IMR-90 (cell line): ENCODE measurements around the gene TTLL12. TPM values are rescaled to one million over a fixed set of nuclear protein-coding genes. Genes with fewer than 3 reads are reported as not detected.

Experiments
- ATAC-seq: fragments of 200-7000 bp; cut with Tn5 transposase; 2 replicates; pipeline ENCODE4 v1.9.1; 2020; ENCODE audit warnings: low read depth, mild to moderate bottlenecking, moderate library complexity
- BruUV-seq: library from RNA; stranded (reverse); fragments of 400-500 nt; replicated peaks from 2 replicates; lab custom pipeline; 2021; lab: Mats Ljungman, UMichigan
- CTCF ChIA-PET: fragments of 300-600 bp; formaldehyde crosslinking; extraction: SDS; loops from one replicate; lab custom pipeline; 2021; ENCODE audit warnings: antibody characterized with exemption; lab: Yijun Ruan, JAX
- POLR2A ChIA-PET: fragments of 300-600 bp; sonication (Branson Sonifier 250); formaldehyde crosslinking; loops from one replicate; lab custom pipeline; 2022; ENCODE audit warnings: antibody characterized with exemption; ENCODE audit not compliant: unreplicated experiment; lab: Charles Lee
- DNase-seq: peaks from one replicate; pipeline ENCODE4 v3.0.0; 2013
- H2AFZ ChIP-seq: replicated peaks from 2 replicates; pipeline ENCODE3; 2013; ENCODE audit warnings: low read length, mild to moderate bottlenecking; ENCODE audit not compliant: poor library complexity
- H2AK5ac ChIP-seq: 2 replicates; pipeline ENCODE4 v1.6.1; 2013; ENCODE audit warnings: low read depth, low read length, inconsistent platforms
- H2AK9ac ChIP-seq: replicated peaks from 2 replicates; pipeline ENCODE3; 2013; ENCODE audit warnings: mild to moderate bottlenecking, low read depth, low read length, moderate library complexity; ENCODE audit not compliant: poor library complexity
- H2BK120ac ChIP-seq: 2 replicates; pipeline ENCODE4 v1.6.1; 2013; ENCODE audit warnings: low read depth, low read length, inconsistent platforms
- H2BK15ac ChIP-seq: 3 replicates; pipeline ENCODE4 v1.6.1; 2013; ENCODE audit warnings: low read depth, low read length, inconsistent platforms
- H2BK20ac ChIP-seq: 2 replicates; pipeline ENCODE4 v1.6.1; 2013; ENCODE audit warnings: low read depth, mild to moderate bottlenecking, inconsistent platforms, low read length, moderate library complexity
- H2BK5ac ChIP-seq: 2 replicates; pipeline ENCODE4 v1.6.1; 2013; ENCODE audit warnings: mild to moderate bottlenecking, low read depth, low read length, inconsistent platforms; ENCODE audit not compliant: poor library complexity, severe bottlenecking
- H3K14ac ChIP-seq: replicated peaks from 2 replicates; pipeline ENCODE4 v1.6.1; 2013; ENCODE audit warnings: low read depth, low read length, inconsistent platforms
- H3K18ac ChIP-seq: 2 replicates; pipeline ENCODE4 v1.6.1; 2013; ENCODE audit warnings: low read depth, low read length, control low read depth
- H3K23ac ChIP-seq: 2 replicates; pipeline ENCODE4 v1.6.1; 2013; ENCODE audit warnings: low read depth, low read length, inconsistent platforms
- H3K27ac ChIP-seq: 2 replicates; pipeline ENCODE4 v1.5.1; 2013; ENCODE audit warnings: mild to moderate bottlenecking, control low read depth, low read length; ENCODE audit not compliant: insufficient read depth
- H3K27me3 ChIP-seq: 2 replicates; pipeline ENCODE4 v1.6.1; 2013; ENCODE audit warnings: low read length; ENCODE audit not compliant: control insufficient read depth, insufficient read depth
- H3K36me3 ChIP-seq: 2 replicates; pipeline ENCODE4 v1.6.1; 2013; ENCODE audit warnings: low read length, mixed read lengths; ENCODE audit not compliant: control insufficient read depth, insufficient read depth
- H3K4ac ChIP-seq: 2 replicates; pipeline ENCODE4 v1.6.1; 2013; ENCODE audit warnings: low read depth, low read length, inconsistent platforms
- H3K4me1 ChIP-seq: 2 replicates; pipeline ENCODE4 v1.6.1; 2013; ENCODE audit warnings: low read length, mixed read lengths; ENCODE audit not compliant: control insufficient read depth, insufficient read depth
- H3K4me2 ChIP-seq: 2 replicates; pipeline ENCODE4 v1.6.1; 2013; ENCODE audit warnings: low read depth, mild to moderate bottlenecking, control low read depth, low read length, moderate library complexity
- H3K4me3 ChIP-seq: 2 replicates; pipeline ENCODE4 v1.5.1; 2013; ENCODE audit warnings: low read depth, mild to moderate bottlenecking, control low read depth, low read length, moderate library complexity; ENCODE audit not compliant: insufficient read depth
- H3K56ac ChIP-seq: 2 replicates; pipeline ENCODE4 v1.6.1; 2013; ENCODE audit warnings: low read length, inconsistent platforms; ENCODE audit not compliant: insufficient read depth; ENCODE audit errors: extremely low read depth
- H3K79me1 ChIP-seq, 2 experiments: 2 replicates each; pipeline ENCODE4 v1.6.1; 2013; ENCODE audit warnings: low read length in 2 of 2, inconsistent platforms in 1 of 2, low read depth in 1 of 2
- H3K9ac ChIP-seq: 2 replicates; pipeline ENCODE4 v1.6.1; 2013; ENCODE audit warnings: low read depth, low read length, control low read depth
- H3K9me1 ChIP-seq: 2 replicates; pipeline ENCODE4 v1.6.1; 2013; ENCODE audit warnings: low read length, inconsistent platforms; ENCODE audit not compliant: insufficient read depth
- H3K9me3 ChIP-seq: 2 replicates; pipeline ENCODE4 v1.6.1; 2013; ENCODE audit warnings: low read length; ENCODE audit not compliant: control insufficient read depth, insufficient read depth
- H4K20me1 ChIP-seq: 2 replicates; pipeline ENCODE4 v1.6.1; 2013; ENCODE audit warnings: low read length, inconsistent platforms; ENCODE audit not compliant: insufficient read depth
- H4K5ac ChIP-seq: 2 replicates; pipeline ENCODE4 v1.6.1; 2013; ENCODE audit warnings: mild to moderate bottlenecking, low read depth, low read length, control low read depth
- H4K8ac ChIP-seq, 2 experiments: 2 replicates each; pipeline ENCODE4 v1.6.1; 2013; ENCODE audit warnings: low read depth in 2 of 2, low read length in 2 of 2, control low read depth in 1 of 2, inconsistent platforms in 1 of 2
- H4K91ac ChIP-seq: 2 replicates; pipeline ENCODE4 v1.6.1; 2013; ENCODE audit warnings: low read depth, low read length, inconsistent platforms; ENCODE audit not compliant: insufficient read depth
- BHLHE40 ChIP-seq: fragments of 150-350 bp; IDR thresholded peaks from 2 replicates; pipeline ENCODE4 v1.6.1; 2016; ENCODE audit warnings: mild to moderate bottlenecking, low read depth, low read length
- CEBPB ChIP-seq: IDR thresholded peaks from 2 replicates; pipeline ENCODE4 v1.6.1; 2012; ENCODE audit warnings: low read depth, low read length, improper control_type of control experiment
- CHD1 ChIP-seq: IDR thresholded peaks from 2 replicates; pipeline ENCODE4 v1.6.1; 2012; ENCODE audit warnings: low read depth, low read length, improper control_type of control experiment
- FOS ChIP-seq: fragments of 150-350 bp; IDR thresholded peaks from 2 replicates; pipeline ENCODE4 v1.6.1; 2016; ENCODE audit warnings: low read depth, low read length
- MAFK ChIP-seq: IDR thresholded peaks from 2 replicates; pipeline ENCODE4 v1.6.1; 2012; ENCODE audit warnings: low read depth, low read length, improper control_type of control experiment
- MAZ ChIP-seq: IDR thresholded peaks from 2 replicates; pipeline ENCODE4 v1.6.1; 2012; ENCODE audit warnings: low read depth, mild to moderate bottlenecking, low read length, improper control_type of control experiment, moderate library complexity, borderline replicate concordance
- MXI1 ChIP-seq: IDR thresholded peaks from 2 replicates; pipeline ENCODE4 v1.6.1; 2012; ENCODE audit warnings: low read depth, mild to moderate bottlenecking, low read length, moderate library complexity, borderline replicate concordance
- NFE2L2 ChIP-seq: fragments of 150-350 bp; IDR thresholded peaks from 2 replicates; pipeline ENCODE4 v1.6.1; 2016; ENCODE audit warnings: low read depth, mild to moderate bottlenecking, low read length
- POLR2A ChIP-seq: IDR thresholded peaks from 2 replicates; pipeline ENCODE4 v1.6.1; 2012; ENCODE audit warnings: mild to moderate bottlenecking, low read depth, low read length
- RAD21 ChIP-seq: IDR thresholded peaks from 2 replicates; pipeline ENCODE4 v1.6.1; 2012; ENCODE audit warnings: low read length, improper control_type of control experiment
- RCOR1 ChIP-seq: IDR thresholded peaks from 2 replicates; pipeline ENCODE4 v1.6.1; 2012; ENCODE audit warnings: mild to moderate bottlenecking, low read length, improper control_type of control experiment; ENCODE audit not compliant: insufficient replicate concordance
- RFX5 ChIP-seq: IDR thresholded peaks from 2 replicates; pipeline ENCODE4 v1.8.0; 2012; ENCODE audit warnings: low read depth, mild to moderate bottlenecking, low read length, moderate library complexity
- SMC3 ChIP-seq: fragments of 150-350 bp; IDR thresholded peaks from 2 replicates; pipeline ENCODE4 v1.6.1; 2016; ENCODE audit warnings: low read depth, mild to moderate bottlenecking, antibody characterized with exemption, low read length, moderate library complexity
- WGBS, 2 experiments: methylation state at CpG; one replicate each; pipeline versions ENCODE4 v1.1.5 to v1.1.7; 2013; ENCODE audit warnings: missing lambda C conversion rate in 2 of 2; ENCODE audit not compliant: insufficient read length in 1 of 2; ENCODE audit errors: extremely low coverage in 2 of 2; 5-methylcytosine and 5-hydroxymethylcytosine counted together
- dilution Hi-C: fragments of 300-500 bp; cut with HindIII; formaldehyde crosslinking; loops from one replicate; pipeline ENCODE4 v1.14.3; 2018; ENCODE audit warnings: low sequenced_read_pairs; ENCODE audit not compliant: unreplicated experiment
- in situ Hi-C: fragments of 300-500 bp; cut with MboI; formaldehyde crosslinking; loops from 3 replicates; pipeline ENCODE4 v1.14.3; 2019; ENCODE audit warnings: low sequenced_read_pairs, inconsistent platforms, mixed read lengths
- intact Hi-C: fragments of 100-400 bp; cut with micrococcal nuclease; formaldehyde crosslinking; loops from 2 replicates; pipeline ENCODE4 v1.10.0; 2022
- polyA plus RNA-seq, 3 experiments: library from polyadenylated mRNA; depleted of rRNA; stranded (reverse); fragments of >200 nt; gene quantifications; 2 replicates each; pipeline ENCODE4 v1.2.3, GENCODE V29; 2012; ENCODE audit warnings: low replicate concordance in 1 of 3
- total RNA-seq: library from RNA; depleted of rRNA; stranded (reverse); fragments of >200 nt; gene quantifications from 2 replicates; pipeline ENCODE4 v1.2.3, GENCODE V29; 2012
- TF ChIP-seq, protein P1 (sequence below): fragments of 150-350 bp; IDR thresholded peaks from 2 replicates; pipeline ENCODE4 v1.6.1; 2017; ENCODE audit warnings: mild to moderate bottlenecking, antibody characterized with exemption, low read length, low read depth
- TF ChIP-seq, protein P2 (sequence below): conservative IDR thresholded peaks from 2 replicates; pipeline ENCODE4 v1.5.1; 2012; ENCODE audit warnings: mild to moderate bottlenecking, low read depth, low read length, improper control_type of control experiment
- TF ChIP-seq, protein P3 (sequence below): fragments of 150-350 bp; IDR thresholded peaks from 2 replicates; pipeline ENCODE4 v1.6.1; 2016; ENCODE audit warnings: low read depth, mild to moderate bottlenecking, low read length, moderate library complexity, borderline replicate concordance

TTLL12 gene
- total and polyA plus RNA-seq, 2 of the 4 experiments (the other 2 are of a cell fraction): 20.9 to 30.1 TPM

DNA sequence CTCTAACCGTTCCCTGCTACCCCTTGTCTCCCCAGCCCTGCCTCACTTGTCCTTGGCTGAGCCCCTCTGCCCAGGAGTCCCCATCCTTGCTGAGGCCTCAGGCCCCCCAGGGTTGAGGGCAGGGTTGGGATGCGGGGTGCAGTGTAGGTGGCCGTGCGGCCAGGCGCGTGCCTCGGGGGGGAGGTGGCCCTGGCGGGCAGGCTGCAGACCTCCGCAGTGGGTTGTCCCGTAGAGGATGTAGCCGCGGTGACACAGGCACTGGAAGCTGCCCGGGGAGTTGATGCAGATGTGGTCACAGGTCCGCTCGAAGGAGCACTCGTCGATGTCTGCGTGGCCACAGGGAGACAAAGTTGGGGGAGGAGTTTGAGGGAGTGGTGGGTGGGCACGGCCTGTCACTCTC is 41.9 kb upstream of the TTLL12 start:
- no peak overlapping the region for H3K4ac ChIP-seq
- TF ChIP-seq BHLHE40: no peak
- no peak for TF ChIP-seq MXI1
- no peak for TF ChIP-seq RCOR1
- TF ChIP-seq, protein P1, sequence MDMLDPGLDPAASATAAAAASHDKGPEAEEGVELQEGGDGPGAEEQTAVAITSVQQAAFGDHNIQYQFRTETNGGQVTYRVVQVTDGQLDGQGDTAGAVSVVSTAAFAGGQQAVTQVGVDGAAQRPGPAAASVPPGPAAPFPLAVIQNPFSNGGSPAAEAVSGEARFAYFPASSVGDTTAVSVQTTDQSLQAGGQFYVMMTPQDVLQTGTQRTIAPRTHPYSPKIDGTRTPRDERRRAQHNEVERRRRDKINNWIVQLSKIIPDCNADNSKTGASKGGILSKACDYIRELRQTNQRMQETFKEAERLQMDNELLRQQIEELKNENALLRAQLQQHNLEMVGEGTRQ: no peak
- TF ChIP-seq CEBPB: no peak
- TF ChIP-seq CHD1: no peak
- no peak for TF ChIP-seq MAFK
- no peak for TF ChIP-seq NFE2L2
- no peak for TF ChIP-seq FOS
- TF ChIP-seq, protein P2, sequence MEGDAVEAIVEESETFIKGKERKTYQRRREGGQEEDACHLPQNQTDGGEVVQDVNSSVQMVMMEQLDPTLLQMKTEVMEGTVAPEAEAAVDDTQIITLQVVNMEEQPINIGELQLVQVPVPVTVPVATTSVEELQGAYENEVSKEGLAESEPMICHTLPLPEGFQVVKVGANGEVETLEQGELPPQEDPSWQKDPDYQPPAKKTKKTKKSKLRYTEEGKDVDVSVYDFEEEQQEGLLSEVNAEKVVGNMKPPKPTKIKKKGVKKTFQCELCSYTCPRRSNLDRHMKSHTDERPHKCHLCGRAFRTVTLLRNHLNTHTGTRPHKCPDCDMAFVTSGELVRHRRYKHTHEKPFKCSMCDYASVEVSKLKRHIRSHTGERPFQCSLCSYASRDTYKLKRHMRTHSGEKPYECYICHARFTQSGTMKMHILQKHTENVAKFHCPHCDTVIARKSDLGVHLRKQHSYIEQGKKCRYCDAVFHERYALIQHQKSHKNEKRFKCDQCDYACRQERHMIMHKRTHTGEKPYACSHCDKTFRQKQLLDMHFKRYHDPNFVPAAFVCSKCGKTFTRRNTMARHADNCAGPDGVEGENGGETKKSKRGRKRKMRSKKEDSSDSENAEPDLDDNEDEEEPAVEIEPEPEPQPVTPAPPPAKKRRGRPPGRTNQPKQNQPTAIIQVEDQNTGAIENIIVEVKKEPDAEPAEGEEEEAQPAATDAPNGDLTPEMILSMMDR: no peak
- no peak for TF ChIP-seq RAD21
- TF ChIP-seq POLR2A: no peak
- TF ChIP-seq MAZ: no peak
- TF ChIP-seq RFX5: no peak
- TF ChIP-seq SMC3: no peak
- TF ChIP-seq, protein P3, sequence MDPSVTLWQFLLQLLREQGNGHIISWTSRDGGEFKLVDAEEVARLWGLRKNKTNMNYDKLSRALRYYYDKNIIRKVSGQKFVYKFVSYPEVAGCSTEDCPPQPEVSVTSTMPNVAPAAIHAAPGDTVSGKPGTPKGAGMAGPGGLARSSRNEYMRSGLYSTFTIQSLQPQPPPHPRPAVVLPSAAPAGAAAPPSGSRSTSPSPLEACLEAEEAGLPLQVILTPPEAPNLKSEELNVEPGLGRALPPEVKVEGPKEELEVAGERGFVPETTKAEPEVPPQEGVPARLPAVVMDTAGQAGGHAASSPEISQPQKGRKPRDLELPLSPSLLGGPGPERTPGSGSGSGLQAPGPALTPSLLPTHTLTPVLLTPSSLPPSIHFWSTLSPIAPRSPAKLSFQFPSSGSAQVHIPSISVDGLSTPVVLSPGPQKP: no peak
- H3K18ac ChIP-seq: no peak overlapping the region
- H3K9me3 ChIP-seq: no peaks in the 10 kb centered on the region
- 77% methylated on average over 13 of the region's 19 CpGs; no CpG with 5 or more reads in 1 of the 2 experiments for WGBS, 2 experiments
- ATAC-seq (no peak), DNase-seq (no peak)
- no peak overlapping the region for H2BK120ac ChIP-seq
- intact Hi-C loops: no loop called here
- H2AK9ac ChIP-seq: no peak overlapping the region
- H3K36me3 ChIP-seq: no peaks in the 10 kb centered on the region
- no peak overlapping the region for H3K27ac ChIP-seq
- H3K14ac ChIP-seq: no peak overlapping the region
- H2BK15ac ChIP-seq: no peak overlapping the region
- H3K23ac ChIP-seq: no peak overlapping the region
- peaks cover 36% of the 10 kb centered on the region for H3K27me3 ChIP-seq
- in situ Hi-C loops: no loop called here
- dilution Hi-C loops: no loop called here
- H2BK5ac ChIP-seq: no peak overlapping the region
- ChIA-PET CTCF (no interaction called here), POLR2A (no interaction called here)
- H3K4me1 ChIP-seq: no peaks in the 10 kb centered on the region; the same call in 1 of the 2 replicates
- no peak overlapping the region for H4K91ac ChIP-seq
- H4K20me1 ChIP-seq: no peaks in the 10 kb centered on the region
- BruUV-seq: no TSS peak
- no peak overlapping the region for H3K56ac ChIP-seq
- H3K9ac ChIP-seq: no peak overlapping the region
- H3K79me1 ChIP-seq: no peaks in the 10 kb centered on the region
- no peak overlapping the region for H4K5ac ChIP-seq
- H2AFZ ChIP-seq: peak overlapping the region; percentile 55
- H3K4me3 ChIP-seq: no peak overlapping the region
- no peak overlapping the region for H4K8ac ChIP-seq
- no peaks in the 10 kb centered on the region for H3K9me1 ChIP-seq
- H3K4me2 ChIP-seq: no peak overlapping the region
- no peak overlapping the region for H2AK5ac ChIP-seq
- no peak overlapping the region for H2BK20ac ChIP-seq
